NCI-H2196 (cell line): ENCODE results near the gene ZNF74.
"Not testable (repeated sequence)": the region's sequence is repeated elsewhere in the genome, so short reads cannot be mapped to it uniquely, and the experiment has no call there.

Source experiments
- DNase-seq: peaks from one replicate; lab custom pipeline; 2025; ENCODE audit not compliant: unreplicated experiment; lab: John Stamatoyannopoulos, UW

Gene ZNF74

DNA sequence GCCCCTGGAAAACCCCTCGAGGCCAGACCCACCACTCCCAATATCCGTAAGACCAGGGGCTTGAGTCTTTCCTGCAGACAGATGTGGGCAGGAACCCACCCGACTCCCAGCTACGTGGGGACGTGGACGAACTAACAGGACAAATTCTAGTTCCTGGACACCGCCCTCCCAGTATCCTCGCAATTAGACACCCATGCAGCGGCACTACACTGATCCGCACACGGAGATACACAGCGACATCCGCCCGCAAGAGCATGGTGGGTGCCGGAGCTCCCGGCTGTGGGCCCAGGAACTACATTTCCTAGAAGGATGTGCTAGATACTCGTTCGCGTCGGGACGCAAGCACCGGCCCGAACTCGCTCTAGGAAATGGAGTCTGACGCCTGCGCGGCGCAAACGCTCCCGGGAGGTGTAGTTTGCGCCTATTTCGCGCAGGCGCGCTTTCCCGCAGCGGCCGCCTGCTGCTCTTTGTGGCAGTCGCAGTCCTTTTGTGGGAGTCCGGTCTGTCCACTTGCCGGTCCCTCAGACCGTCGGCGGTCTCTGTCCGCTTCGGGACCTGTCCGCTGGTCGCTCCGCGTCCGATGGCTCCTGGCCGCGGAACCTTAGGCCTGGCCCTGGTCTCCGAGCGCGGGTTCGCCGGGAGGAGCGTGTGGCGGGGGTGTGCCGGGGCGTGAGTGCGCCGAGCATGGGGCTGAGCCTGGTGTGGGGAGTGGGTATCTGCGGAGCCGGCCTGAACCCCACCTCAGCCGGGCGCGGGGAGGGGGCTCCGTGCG is at the start of gene ZNF74:
Gene ZNF74 (plus strand): TSS at position 447 of the 772 bp plus-strand sequence. CDS start 478 bp downstream, outside the sequence.
- peak; percentile 80 for DNase-seq

DNA sequence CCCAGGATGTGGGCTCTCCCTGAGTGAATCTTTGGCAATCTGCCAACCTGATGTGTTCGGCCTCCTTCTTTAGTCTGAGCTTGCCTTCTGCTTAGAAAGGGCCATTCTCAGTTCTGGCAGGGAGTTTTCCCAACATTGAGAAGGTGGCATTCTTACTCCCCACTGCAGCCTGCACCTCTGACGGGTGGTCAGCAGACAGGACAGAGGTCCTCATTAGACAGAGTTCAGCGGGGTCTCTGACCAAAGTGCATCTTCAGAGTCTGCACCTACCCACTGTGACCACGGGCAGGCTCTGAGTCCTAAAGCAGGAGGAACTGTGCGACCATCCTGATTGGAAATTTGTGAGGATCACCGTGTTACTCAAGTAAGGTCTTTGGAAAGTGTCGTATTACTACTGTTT is 47.4 kb upstream of the ZNF74 start:
- not testable (repeated sequence) for DNase-seq

GRCh38 chr22:20352536-20352935 is 41.4 kb upstream of the ZNF74 start:
- DNase-seq = not testable (repeated sequence)

- DNase-seq = no peak
Observed at GRCh38 chr22:20354238-20354975, 39.5 kb upstream of the ZNF74 start.

DNA sequence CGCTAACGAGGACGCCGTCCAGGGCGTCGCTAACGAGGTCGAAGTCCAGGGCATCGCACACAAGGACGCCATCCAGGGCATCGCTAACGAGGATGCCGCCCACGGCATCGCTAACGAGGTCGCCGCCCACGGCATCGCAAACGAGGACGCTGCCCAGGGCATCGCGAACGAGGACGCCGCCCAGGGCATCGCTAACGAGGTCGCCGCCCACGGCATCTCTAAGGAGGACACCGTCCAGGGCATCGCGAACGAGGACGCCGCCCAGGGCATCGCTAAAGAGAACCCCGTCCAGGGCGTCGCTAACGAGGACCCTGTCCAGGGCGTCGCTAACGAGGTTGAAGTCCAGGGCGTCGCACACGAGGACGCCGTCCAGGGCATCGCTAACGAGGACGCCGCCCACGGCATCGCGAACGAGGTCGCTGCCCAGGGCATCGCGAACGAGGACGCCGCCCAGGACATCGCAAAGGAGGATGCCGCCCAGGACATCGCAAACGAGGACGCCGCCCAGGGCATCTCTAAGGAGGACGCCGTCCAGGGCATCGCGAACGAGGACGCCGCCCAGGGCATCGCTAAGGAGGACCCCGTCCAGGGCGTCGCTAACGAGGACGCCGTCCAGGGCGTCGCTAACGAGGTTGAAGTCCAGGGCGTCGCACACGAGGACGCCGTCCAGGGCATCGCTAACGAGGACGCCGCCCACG is 37.9 kb upstream of the ZNF74 start:
- DNase-seq = not testable (repeated sequence)

GRCh38 chr22:20356906-20357305 is 37.0 kb upstream of the ZNF74 start:
- DNase-seq = not testable (repeated sequence)

GRCh38 chr22:20357967-20358366 is 36.0 kb upstream of the ZNF74 start:
- DNase-seq = not testable (repeated sequence)

GRCh38 chr22:20358503-20359239 is 35.3 kb upstream of the ZNF74 start:
- DNase-seq = not testable (repeated sequence)

DNA sequence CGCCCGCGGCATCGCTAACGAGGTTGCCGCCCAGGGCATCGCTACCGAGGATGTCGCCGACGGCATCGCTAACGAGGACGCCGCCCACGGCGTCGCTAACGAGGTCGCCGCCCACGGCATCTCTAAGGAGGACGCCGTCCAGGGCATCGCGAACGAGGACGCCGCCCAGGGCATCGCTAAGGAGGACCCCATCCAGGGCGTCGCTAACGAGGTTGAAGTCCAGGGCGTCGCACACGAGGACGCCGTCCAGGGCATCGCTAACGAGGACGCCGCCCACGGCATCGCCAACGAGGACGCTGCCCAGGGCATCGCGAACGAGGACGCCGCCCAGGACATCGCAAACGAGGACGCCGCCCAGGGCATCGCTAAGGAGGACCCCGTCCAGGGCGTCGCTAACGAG is 33.7 kb upstream of the ZNF74 start:
- not testable (repeated sequence) for DNase-seq

DNA sequence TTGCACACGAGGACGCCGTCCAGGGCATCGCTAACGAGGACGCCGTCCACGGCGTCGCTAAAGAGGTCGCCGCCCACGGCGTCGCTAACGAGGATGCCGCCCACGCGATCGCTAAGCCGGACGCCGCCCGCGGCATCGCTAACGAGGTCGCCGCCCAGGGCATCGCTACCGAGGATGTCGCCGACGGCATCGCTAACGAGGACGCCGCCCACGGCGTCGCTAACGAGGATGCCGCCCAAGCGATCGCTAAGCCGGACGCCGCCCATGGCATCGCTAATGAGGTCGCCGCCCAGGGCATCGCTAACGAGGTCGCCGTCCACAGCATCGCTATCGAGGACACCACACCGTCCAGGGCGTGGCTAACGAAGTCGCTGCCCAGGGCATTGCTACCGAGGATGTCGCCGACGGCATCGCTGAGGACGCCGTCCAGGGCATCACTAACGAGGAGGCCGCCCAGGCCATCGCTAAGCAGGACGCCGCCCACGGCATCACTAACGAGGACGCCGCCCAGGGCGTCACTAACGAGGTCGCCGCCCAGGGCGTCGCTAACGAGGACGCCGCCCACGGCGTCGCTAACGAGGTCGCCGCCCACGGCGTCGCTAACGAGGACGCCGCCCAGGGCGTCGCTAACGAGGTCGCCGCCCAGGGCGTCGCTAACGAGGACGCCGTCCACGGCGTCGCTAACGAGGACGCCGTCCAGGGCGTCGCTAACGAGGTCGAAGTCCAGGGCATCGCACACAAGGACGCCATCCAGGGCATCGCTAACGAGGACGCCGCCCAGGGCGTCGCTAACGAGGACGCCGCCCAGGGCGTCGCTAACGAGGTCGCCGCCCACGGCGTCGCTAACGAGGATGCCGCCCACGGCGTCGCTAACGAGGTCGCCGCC is 32.8 kb upstream of the ZNF74 start:
- DNase-seq = not testable (repeated sequence)

DNA sequence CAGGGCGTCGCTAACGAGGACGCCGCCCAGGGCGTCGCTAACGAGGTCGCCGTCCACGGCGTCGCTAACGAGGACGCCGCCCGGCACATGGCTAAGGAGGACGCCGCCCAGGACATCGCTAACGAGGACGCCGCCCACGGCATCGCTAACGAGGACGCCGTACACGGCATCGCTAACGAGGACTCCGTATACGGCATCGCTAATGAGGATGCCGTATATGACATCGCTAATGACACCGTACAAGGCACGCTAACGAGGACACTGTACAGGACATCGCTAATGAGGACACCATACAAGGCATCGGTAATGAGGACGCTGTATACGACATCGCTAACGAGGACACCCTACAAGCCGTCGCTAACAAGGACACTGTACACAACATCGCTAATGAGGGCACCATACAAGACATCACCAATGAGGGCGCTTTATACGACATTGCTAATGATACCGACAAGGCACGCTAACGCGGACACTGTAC is 32.2 kb upstream of the ZNF74 start:
- not testable (repeated sequence) for DNase-seq

GRCh38 chr22:20362403-20362802 is 31.5 kb upstream of the ZNF74 start:
- not testable (repeated sequence) for DNase-seq

DNA sequence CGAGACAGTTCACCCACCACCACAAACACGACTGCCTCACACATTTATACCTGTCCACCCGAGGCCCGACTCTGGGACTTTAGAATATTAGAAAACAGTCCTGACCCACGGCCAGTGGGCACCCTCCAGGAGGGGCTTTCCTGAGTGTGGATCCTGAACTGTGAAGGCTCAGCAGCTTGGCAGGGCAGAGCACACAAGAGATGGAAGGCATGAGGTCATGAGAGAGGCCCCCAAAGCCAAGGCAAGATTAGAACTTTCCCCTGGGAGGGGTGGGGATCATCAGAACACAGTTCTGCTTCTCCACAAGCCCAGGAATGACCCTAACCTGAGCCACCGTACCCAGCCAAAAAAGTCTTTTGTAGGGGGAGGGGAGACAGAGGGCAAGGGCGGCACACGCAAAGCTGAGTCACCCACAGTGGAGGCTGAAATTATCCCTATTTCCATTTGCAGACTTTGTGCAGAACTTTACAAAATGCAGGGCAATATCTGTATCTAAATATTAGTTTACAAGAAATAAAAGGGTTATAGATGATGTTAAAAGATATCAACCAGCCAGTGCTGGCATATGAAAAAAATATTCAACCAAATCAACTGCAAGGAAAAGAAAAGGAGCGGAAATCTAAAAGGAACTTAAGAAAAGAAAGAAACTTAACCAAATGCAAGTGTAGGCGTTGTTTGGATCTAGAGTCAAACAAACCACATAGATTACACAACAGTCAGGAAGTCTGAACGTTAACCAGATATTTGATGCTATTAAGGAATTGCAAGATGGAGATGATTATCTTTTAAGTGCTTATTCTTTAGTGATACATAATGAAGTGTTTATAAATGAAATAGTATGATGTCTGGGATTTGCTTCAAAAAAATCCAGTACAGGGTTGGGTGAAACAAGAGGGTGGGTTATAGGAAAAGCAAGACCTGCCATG is 29.4 kb upstream of the ZNF74 start:
- not testable (repeated sequence) for DNase-seq

DNA sequence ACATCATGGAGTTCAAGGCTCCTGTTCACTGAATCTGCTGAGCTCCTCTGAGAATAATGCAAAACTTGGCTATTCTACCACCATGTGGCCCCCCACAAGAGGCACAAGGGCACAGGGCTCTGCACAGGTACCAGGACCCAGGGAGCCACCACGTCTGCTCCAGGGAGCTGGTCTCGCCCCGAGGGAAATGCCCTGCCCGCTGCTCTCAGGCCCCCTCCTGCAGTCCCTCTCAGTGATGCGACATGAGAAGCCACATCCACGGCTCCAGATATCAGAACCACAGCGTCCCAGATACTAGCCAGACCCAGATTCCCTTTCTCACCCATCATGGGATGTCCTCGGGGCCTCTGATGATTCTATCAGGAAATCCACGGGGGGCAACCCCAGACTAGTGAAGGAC is 27.1 kb upstream of the ZNF74 start:
- not testable (repeated sequence) for DNase-seq

DNA sequence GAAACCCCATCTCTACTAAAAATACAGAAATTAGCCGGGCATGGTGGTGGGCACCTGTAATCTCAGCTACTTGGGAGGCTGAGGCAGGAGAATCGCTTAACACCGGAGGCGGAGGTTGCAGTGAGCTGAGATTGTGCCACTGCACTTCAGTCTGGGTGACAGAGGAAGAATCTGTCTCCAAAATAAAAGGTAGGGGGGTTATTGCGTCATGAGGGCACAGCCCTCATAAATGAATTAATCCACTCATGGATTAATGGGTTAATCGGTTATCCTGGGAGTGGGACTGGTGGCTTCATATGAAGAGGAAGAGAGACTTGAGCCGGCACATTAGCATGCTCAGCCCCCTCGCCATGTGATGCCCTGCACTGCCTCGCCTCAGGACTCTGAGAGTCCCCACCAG is 25.1 kb upstream of the ZNF74 start:
- DNase-seq = not testable (repeated sequence)

GRCh38 chr22:20371687-20372086 is 22.3 kb upstream of the ZNF74 start:
- not testable (repeated sequence) for DNase-seq

GRCh38 chr22:20372406-20372854 is 21.5 kb upstream of the ZNF74 start:
- peak; percentile 4 for DNase-seq

GRCh38 chr22:20373195-20373706 is 20.7 kb upstream of the ZNF74 start:
- DNase-seq = not testable (repeated sequence)
